Calu3 (cell line): Measurements from ENCODE around the gene ZNF567. TPM values are rescaled to one million over a fixed set of nuclear protein-coding genes. Genes with fewer than 3 reads are reported as not detected.

Experiments used
- Bru-seq: library from RNA; stranded (reverse); fragments of 400-500 nt; gene quantifications from one replicate; lab custom pipeline; 2021; lab: Mats Ljungman, UMichigan
- BruChase-seq, 2 experiments: library from RNA; stranded (reverse); fragments of 400-500 nt; gene quantifications; one replicate each; lab custom pipeline; 2021; lab: Mats Ljungman, UMichigan
- BruUV-seq: library from RNA; stranded (reverse); fragments of 400-500 nt; replicated peaks from 2 replicates; lab custom pipeline; 2021; lab: Mats Ljungman, UMichigan
- CTCF ChIA-PET: fragments of 300-600 bp; sonication (Branson Sonifier 250); formaldehyde crosslinking; loops from one replicate; lab custom pipeline; 2022; ENCODE audit warnings: antibody characterized with exemption; lab: Charles Lee
- DNase-seq: peaks from one replicate; pipeline ENCODE4 v3.0.0; 2022
- H3K27ac Mint-ChIP-seq: one replicate; pipeline ENCODE4 v1.8.0; 2022; ENCODE audit warnings: mixed read lengths; ENCODE audit not compliant: unreplicated experiment
- H3K27me3 Mint-ChIP-seq: one replicate; pipeline ENCODE4 v1.8.0; 2022; ENCODE audit warnings: mixed read lengths; ENCODE audit not compliant: unreplicated experiment
- H3K36me3 Mint-ChIP-seq: one replicate; pipeline ENCODE4 v1.8.0; 2022; ENCODE audit warnings: mild to moderate bottlenecking, moderate library complexity, mixed read lengths; ENCODE audit not compliant: insufficient read depth, unreplicated experiment
- H3K4me1 Mint-ChIP-seq: one replicate; pipeline ENCODE4 v1.8.0; 2022; ENCODE audit warnings: mild to moderate bottlenecking, low read depth, mixed read lengths; ENCODE audit not compliant: unreplicated experiment
- H3K4me3 Mint-ChIP-seq: one replicate; pipeline ENCODE4 v1.8.0; 2022; ENCODE audit warnings: mild to moderate bottlenecking, low read depth, moderate library complexity, mixed read lengths; ENCODE audit not compliant: unreplicated experiment
- H3K9me3 Mint-ChIP-seq: one replicate; pipeline ENCODE4 v1.8.0; 2022; ENCODE audit warnings: low read depth, mixed read lengths; ENCODE audit not compliant: unreplicated experiment
- intact Hi-C: fragments of 100-400 bp; cut with micrococcal nuclease; formaldehyde crosslinking; loops from one replicate; pipeline ENCODE4 v1.10.0; 2022; ENCODE audit not compliant: unreplicated experiment
- long read RNA-seq: library from polyadenylated mRNA; stranded (forward); transcript quantifications from one replicate; pipeline ENCODE4 v2.0.0, GENCODE V29; 2022
- total RNA-seq: library from RNA; stranded (reverse); gene quantifications from 2 replicates; pipeline ENCODE4 v1.2.3, GENCODE V29; 2022
- TF ChIP-seq, protein P1 (sequence below): fragments of 200-600 bp; IDR thresholded peaks from one replicate; pipeline ENCODE4 v1.8.0; 2022; ENCODE audit warnings: antibody characterized with exemption; ENCODE audit not compliant: unreplicated experiment

The ZNF567 gene
- total RNA-seq = 11.0 TPM in 2 replicates
- percentile 84 among the genes with signal in this experiment for Bru-seq, nascent RNA
- percentile 60 among the genes with signal in this experiment for BruChase-seq, experiment 1, labeled RNA remaining after a 6-hour chase
- percentile 59 among the genes with signal in this experiment for BruChase-seq, experiment 2, labeled RNA remaining after a 2-hour chase
- long read RNA-seq, partial matches to known transcripts = 0 of 2 reads
- long read RNA-seq, other reads (novel, unspliced or antisense) = 2 of 2 reads

DNA sequence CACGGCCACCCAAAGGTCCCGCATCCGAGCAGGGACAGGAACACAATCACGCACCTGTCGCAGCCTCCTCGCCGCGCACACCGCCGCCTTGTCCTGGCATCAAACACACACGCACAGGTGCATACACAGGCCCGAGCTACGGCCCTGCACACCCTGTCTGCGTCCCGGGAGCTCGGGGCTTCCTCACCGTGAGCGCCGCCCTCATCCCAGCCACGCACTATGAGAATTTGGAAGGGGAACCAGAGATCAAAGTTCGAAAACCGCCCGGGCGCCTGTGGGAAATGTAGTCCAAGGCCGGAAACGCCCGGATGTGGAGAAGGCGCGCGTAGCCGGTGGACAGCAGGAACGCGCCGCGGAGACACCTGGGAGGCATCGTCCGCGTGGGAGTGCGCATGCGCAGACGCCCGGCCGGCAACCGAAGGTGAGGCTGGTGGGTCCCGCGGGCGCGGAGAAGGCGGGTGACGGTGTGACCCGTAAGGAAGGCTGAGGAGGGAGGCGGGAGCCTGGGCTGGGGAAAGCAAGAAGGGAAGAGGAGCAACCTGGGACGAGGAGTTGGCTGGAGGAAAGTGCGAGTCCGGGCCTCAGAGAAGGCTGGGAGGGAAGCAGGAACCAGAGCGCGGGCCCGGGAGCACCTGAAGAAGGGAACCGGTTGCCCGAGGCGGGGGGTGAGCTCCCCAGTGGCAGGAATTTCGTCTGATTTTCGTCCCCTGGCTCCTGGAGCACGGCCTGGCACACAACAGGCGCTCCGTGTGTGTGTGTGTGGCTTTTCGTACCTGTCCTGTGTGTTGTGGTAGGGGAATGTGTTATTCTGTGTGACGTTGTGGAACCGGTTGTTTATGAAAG lies at the start of gene ZNF567:
ZNF567 (plus strand) TSS at position 399 of the 843 bp plus-strand sequence. CDS start 7,256 bp downstream, outside the sequence.
- CTCF ChIA-PET = interaction anchor here (0.7 to 1.4 kb wide), 3 partner anchors 15 to 163 kb away, joined by 3 read pairs; partner anchors contain the start of genes ZNF345 and ZNF529
- Mint-ChIP-seq H3K4me1 (peaks cover 27% of the 10 kb centered on the region), H3K4me3 (peak within 1 kb of the TSS; percentile 100), H3K27me3 (no peaks in the 10 kb centered on the region), H3K36me3 (peaks cover 56% of the 10 kb centered on the region), H3K9me3 (peaks cover 13% of the 10 kb centered on the region), H3K27ac (peak within 1 kb of the TSS; percentile 99)
- intact Hi-C loops = loop anchor here (5.0 to 10.0 kb wide), 2 partner anchors 113 to 470 kb away; partner anchors contain the start of genes ZNF146 and ZNF529
- TF ChIP-seq, protein P1, sequence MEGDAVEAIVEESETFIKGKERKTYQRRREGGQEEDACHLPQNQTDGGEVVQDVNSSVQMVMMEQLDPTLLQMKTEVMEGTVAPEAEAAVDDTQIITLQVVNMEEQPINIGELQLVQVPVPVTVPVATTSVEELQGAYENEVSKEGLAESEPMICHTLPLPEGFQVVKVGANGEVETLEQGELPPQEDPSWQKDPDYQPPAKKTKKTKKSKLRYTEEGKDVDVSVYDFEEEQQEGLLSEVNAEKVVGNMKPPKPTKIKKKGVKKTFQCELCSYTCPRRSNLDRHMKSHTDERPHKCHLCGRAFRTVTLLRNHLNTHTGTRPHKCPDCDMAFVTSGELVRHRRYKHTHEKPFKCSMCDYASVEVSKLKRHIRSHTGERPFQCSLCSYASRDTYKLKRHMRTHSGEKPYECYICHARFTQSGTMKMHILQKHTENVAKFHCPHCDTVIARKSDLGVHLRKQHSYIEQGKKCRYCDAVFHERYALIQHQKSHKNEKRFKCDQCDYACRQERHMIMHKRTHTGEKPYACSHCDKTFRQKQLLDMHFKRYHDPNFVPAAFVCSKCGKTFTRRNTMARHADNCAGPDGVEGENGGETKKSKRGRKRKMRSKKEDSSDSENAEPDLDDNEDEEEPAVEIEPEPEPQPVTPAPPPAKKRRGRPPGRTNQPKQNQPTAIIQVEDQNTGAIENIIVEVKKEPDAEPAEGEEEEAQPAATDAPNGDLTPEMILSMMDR = no peak
- BruUV-seq = TSS peak; percentile 31
- peak; percentile 99 for DNase-seq

DNA sequence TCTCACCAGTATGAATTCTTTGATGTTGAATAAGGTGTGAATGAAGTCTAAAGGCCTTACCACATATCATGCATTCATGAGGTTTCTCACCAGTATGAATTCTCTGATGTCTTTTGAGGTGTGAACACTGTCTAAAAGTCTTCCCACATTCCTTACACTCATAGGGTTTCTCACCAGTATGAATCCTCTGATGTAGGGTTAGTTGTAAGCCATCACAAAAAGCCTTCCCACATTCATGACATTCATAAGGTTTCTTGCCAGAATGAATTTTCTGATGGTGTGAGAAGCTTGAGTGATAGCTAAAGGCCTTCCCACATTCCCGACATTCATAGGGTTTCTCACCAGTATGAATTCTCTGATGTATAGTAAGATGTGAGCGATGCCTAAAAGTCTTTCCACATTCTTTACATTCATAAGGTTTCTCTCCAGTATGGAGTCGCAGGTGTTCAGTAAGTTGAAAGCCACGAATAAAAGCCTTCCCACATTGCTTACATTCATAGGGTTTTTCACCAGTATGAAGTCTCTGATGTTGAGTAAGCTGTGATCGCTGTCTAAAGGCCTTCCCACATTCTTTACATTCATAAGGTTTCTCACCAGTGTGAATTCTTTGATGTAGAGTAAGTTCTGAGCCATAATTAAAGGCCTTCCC lies 48.4 kb upstream of the ZNF567 start:
- Mint-ChIP-seq H3K36me3 (peaks cover 10% of the 10 kb centered on the region), H3K27ac (no peak overlapping the region), H3K27me3 (no peaks in the 10 kb centered on the region), H3K4me1 (no peaks in the 10 kb centered on the region), H3K9me3 (peaks cover 20% of the 10 kb centered on the region), H3K4me3 (no peak overlapping the region)
- CTCF ChIA-PET = no interaction called here
- BruUV-seq = no TSS peak
- TF ChIP-seq, protein P1 = no peak
- intact Hi-C loops = no loop called here
- DNase-seq = no peak

DNA sequence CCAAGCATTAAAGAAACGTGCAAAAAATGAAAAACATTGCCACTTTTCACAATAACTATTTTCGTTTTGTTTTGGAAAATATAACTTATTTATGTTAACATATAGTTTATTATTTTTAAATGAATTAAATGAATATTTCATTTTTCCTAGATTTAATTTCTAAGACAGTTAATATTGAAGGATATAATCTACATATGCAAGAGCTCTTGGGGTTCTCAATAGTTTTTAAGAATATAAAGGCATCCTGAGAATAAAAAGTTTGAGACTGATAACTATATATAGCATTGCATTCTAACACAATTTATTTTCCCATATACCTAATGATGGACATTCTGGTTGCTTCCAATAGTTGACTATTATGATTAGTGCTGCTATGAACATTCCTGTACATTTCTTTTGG lies 40.7 kb upstream of the ZNF567 start:
- no peak overlapping the region for H3K27ac Mint-ChIP-seq
- no peaks in the 10 kb centered on the region for H3K4me1 Mint-ChIP-seq
- TF ChIP-seq, protein P1 = no peak
- intact Hi-C loops = no loop called here
- no peak for DNase-seq
- peaks cover 7% of the 10 kb centered on the region for H3K9me3 Mint-ChIP-seq
- no peaks in the 10 kb centered on the region for H3K27me3 Mint-ChIP-seq
- no peak overlapping the region for H3K4me3 Mint-ChIP-seq
- CTCF ChIA-PET = no interaction called here
- peaks cover 8% of the 10 kb centered on the region for H3K36me3 Mint-ChIP-seq
- no TSS peak for BruUV-seq

DNA sequence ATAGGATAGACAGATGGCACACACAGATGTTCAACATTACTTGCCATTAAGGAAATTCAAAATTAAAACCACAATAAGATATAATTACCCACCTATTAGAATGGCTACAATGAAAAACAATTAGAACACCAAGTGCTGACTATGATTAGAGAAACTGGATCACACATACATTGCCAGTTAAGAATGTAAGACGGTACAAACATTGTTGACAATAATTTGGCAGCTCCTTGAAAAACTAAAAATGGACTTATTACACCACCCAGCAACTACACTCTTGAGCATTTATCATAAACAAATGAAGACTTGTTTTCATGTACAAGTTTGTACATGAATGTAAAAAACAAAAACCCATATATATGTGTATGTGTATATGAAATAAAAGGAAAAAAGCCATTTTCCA lies 34.5 kb upstream of the ZNF567 start:
- BruUV-seq = no TSS peak
- TF ChIP-seq, protein P1 = no peak
- intact Hi-C loops = no loop called here
- Mint-ChIP-seq H3K36me3 (peaks cover 23% of the 10 kb centered on the region), H3K27ac (no peak overlapping the region), H3K27me3 (no peaks in the 10 kb centered on the region), H3K4me1 (no peaks in the 10 kb centered on the region), H3K4me3 (no peak overlapping the region), H3K9me3 (peaks cover 20% of the 10 kb centered on the region)
- DNase-seq = no peak
- CTCF ChIA-PET = no interaction called here
